ENCODE measurements around the gene B3GALT5. TPM values are rescaled to one million over a fixed set of nuclear protein-coding genes. Genes with fewer than 3 reads are reported as not detected.

Gene B3GALT5
- polyA plus RNA-seq, 1 donor (not counting 4 experiments of a cell fraction or from before 2014, with no cell fraction given), result not detected

DNA sequence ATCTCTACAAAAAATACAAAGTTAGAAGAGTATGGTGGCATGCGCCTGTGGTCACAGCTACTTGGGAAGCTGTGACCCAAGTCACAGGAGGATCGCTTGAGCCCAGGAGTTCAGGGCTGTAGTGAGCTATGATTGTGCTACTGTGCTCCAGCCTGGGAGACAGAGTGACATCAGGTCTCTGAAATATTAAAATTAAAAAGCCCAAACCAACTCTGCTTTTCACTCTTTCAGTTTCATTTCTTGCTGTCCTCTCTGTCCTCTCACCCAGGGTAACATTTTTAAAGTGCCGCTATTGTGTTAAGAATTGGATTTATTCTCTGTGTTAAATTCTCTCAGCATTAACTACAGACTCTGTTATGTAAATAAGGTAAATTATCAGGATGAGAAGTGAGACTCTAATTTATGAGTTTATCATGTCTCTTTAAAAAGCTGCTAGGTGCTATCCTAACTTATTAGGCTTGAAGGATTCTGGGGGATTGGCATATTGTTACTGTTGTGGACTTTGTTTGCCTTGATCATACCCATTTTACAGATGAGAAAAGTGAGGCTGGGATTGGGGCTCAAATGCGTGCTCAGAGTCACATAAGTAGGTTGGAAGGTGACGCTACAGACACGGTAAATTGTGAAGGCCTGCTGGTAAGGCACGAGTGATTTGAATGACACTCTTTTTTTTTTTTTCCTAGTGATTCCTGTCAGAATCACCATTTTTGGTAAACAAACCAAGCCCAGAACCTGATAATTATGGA lies 46.5 kb downstream of the B3GALT5 start:
- FAIRE-seq (no peak), DNase-seq (ENCODE audit: low read depth, low spot score) (no peak)
- Histone ChIP-seq H3K9ac (ENCODE audit: control insufficient read depth, extremely low read depth, insufficient read depth, low read length) (no peak overlapping the region), H3K27me3 (ENCODE audit: control insufficient read depth, extremely low read depth, insufficient read depth, low read length) (no peaks in the 10 kb centered on the region), H4K20me1 (ENCODE audit: control insufficient read depth, extremely low read depth, insufficient read depth, low read length) (no peaks in the 10 kb centered on the region), H3K4me3 (ENCODE audit: control insufficient read depth in 2 of 3, extremely low read depth in 1 of 3, insufficient read depth in 2 of 3, low read depth in 1 of 3, low read length in 3 of 3) (no peak overlapping the region), H3K36me3 (ENCODE audit: control insufficient read depth in 2 of 2, extremely low read depth in 1 of 2, insufficient read depth in 2 of 2, low read length in 2 of 2) (no peaks in the 10 kb centered on the region), H3K79me2 (ENCODE audit: control insufficient read depth, insufficient read depth, low read length) (no peaks in the 10 kb centered on the region), H3K4me1 (ENCODE audit: control insufficient read depth, extremely low read depth, insufficient read depth, low read length) (no peaks in the 10 kb centered on the region), H3K27ac (ENCODE audit: control insufficient read depth, insufficient read depth, low read length) (no peak overlapping the region), H3K9me3 (ENCODE audit: control insufficient read depth, low read depth, low read length) (peaks cover 6% of the 10 kb centered on the region), H2AFZ (ENCODE audit: control insufficient read depth, low read length) (no peak overlapping the region), H3K4me2 (ENCODE audit: control insufficient read depth, extremely low read depth, insufficient read depth, low read depth, low read length) (no peak overlapping the region), H3K9me1 (ENCODE audit: control insufficient read depth, extremely low read depth, insufficient read depth, low read length) (no peaks in the 10 kb centered on the region)
- dilution Hi-C loops (cut with MboI; ENCODE audit: extremely low pct_ligation_motif_present, low sequenced_read_pairs), result no loop called here
- TF ChIP-seq, protein P1, sequence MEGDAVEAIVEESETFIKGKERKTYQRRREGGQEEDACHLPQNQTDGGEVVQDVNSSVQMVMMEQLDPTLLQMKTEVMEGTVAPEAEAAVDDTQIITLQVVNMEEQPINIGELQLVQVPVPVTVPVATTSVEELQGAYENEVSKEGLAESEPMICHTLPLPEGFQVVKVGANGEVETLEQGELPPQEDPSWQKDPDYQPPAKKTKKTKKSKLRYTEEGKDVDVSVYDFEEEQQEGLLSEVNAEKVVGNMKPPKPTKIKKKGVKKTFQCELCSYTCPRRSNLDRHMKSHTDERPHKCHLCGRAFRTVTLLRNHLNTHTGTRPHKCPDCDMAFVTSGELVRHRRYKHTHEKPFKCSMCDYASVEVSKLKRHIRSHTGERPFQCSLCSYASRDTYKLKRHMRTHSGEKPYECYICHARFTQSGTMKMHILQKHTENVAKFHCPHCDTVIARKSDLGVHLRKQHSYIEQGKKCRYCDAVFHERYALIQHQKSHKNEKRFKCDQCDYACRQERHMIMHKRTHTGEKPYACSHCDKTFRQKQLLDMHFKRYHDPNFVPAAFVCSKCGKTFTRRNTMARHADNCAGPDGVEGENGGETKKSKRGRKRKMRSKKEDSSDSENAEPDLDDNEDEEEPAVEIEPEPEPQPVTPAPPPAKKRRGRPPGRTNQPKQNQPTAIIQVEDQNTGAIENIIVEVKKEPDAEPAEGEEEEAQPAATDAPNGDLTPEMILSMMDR (optimal IDR thresholded peaks at IDR 0.05 in 1 of 3, IDR thresholded peaks at IDR 0.05 in 1 of 3, conservative IDR thresholded peaks at IDR 0.05 in 1 of 3; ENCODE audit: extremely low read depth in 1 of 3, insufficient read depth in 2 of 3, low read length in 3 of 3), result no peak
- no peak for TF ChIP-seq EZH2 (IDR thresholded peaks at IDR 0.05; ENCODE audit: low read length)

DNA sequence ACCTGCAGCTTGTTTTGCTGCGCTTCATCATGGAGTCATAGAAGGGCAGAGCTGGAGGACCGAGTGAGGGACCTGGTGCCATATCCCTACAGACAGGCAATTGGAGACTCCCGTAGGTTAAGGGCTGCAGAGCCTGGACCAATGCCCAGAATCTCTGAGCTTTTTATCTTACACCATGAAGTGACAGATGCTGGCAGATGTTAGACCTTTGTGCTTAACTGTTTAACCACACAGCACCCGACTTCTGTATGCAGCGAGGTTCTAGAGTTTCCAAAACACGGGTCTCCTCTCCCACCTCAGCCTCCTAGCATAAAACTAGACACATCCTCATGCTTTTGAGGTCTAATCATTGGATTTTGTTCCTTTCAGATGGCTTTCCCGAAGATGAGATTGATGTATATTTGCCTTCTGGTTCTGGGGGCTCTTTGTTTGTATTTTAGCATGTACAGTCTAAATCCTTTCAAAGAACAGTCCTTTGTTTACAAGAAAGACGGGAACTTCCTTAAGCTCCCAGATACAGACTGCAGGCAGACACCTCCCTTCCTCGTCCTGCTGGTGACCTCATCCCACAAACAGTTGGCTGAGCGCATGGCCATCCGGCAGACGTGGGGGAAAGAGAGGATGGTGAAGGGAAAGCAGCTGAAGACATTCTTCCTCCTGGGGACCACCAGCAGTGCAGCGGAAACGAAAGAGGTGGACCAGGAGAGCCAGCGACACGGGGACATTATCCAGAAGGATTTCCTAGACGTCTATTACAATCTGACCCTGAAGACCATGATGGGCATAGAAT lies 47.6 kb downstream of the B3GALT5 start:
- Histone ChIP-seq H3K4me2 (ENCODE audit: control insufficient read depth, extremely low read depth, insufficient read depth, low read depth, low read length) (no peak overlapping the region), H3K4me3 (ENCODE audit: control insufficient read depth in 2 of 3, extremely low read depth in 1 of 3, insufficient read depth in 2 of 3, low read depth in 1 of 3, low read length in 3 of 3) (no peak overlapping the region), H3K79me2 (ENCODE audit: control insufficient read depth, insufficient read depth, low read length) (no peaks in the 10 kb centered on the region), H4K20me1 (ENCODE audit: control insufficient read depth, extremely low read depth, insufficient read depth, low read length) (no peaks in the 10 kb centered on the region), H3K27ac (ENCODE audit: control insufficient read depth, insufficient read depth, low read length) (no peak overlapping the region), H3K27me3 (ENCODE audit: control insufficient read depth, extremely low read depth, insufficient read depth, low read length) (no peaks in the 10 kb centered on the region), H3K4me1 (ENCODE audit: control insufficient read depth, extremely low read depth, insufficient read depth, low read length) (no peaks in the 10 kb centered on the region), H3K9ac (ENCODE audit: control insufficient read depth, extremely low read depth, insufficient read depth, low read length) (no peak overlapping the region), H3K9me1 (ENCODE audit: control insufficient read depth, extremely low read depth, insufficient read depth, low read length) (no peaks in the 10 kb centered on the region), H3K36me3 (ENCODE audit: control insufficient read depth in 2 of 2, extremely low read depth in 1 of 2, insufficient read depth in 2 of 2, low read length in 2 of 2) (no peaks in the 10 kb centered on the region), H3K9me3 (ENCODE audit: control insufficient read depth, low read depth, low read length) (peaks cover 5% of the 10 kb centered on the region), H2AFZ (ENCODE audit: control insufficient read depth, low read length) (no peak overlapping the region)
- TF ChIP-seq, protein P1 (optimal IDR thresholded peaks at IDR 0.05 in 1 of 3, IDR thresholded peaks at IDR 0.05 in 1 of 3, conservative IDR thresholded peaks at IDR 0.05 in 1 of 3; ENCODE audit: extremely low read depth in 1 of 3, insufficient read depth in 2 of 3, low read length in 3 of 3), result no peak
- TF ChIP-seq EZH2 (IDR thresholded peaks at IDR 0.05; ENCODE audit: low read length), result no peak
- dilution Hi-C loops (cut with MboI; ENCODE audit: extremely low pct_ligation_motif_present, low sequenced_read_pairs), result no loop called here
- DNase-seq (ENCODE audit: low read depth, low spot score), result no peak
- FAIRE-seq, result no peak
